ENCODE measurements around the gene MACROD2. TPM values are rescaled to one million over a fixed set of nuclear protein-coding genes. Genes with fewer than 3 reads are reported as not detected.

MACROD2 gene
- total RNA-seq, 1 experiment from 2014 or later = 1.6 TPM

DNA sequence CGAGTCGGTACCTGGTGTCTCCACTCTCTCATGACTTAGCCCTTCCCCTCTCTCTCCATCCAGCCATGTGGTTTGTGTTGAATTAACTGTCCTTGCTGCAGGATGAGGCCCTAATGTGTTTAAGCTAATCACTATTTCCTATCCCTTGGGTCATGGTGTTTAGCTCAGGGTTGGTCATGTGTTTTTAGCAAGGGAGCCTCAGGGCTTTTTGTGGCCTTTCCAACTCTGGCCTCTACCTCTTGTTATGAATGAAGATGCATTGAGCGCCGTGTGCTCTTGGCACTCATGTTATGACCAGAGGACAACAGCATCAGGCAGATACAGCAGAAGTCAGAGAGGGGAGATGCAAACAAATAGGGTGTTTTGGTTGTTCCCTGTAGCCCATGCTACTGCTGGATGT is 1016.3 kb downstream of the MACROD2 start:
- no peaks in the 10 kb centered on the region for H3K79me1 ChIP-seq (ENCODE audit: insufficient read depth, low read depth, low read length, poor library complexity, severe bottlenecking)
- H2BK5ac ChIP-seq (ENCODE audit: insufficient read length, low read length) = no peak overlapping the region
- no peaks in the 10 kb centered on the region for H3K27me3 ChIP-seq (ENCODE audit: insufficient read depth, low read length)
- WGBS (ENCODE audit: extremely low coverage, insufficient read length, low lambda C conversion rate) = no CpG with 5 or more reads among the region's 4 CpGs
- no peak overlapping the region for H3K27ac ChIP-seq (ENCODE audit: insufficient read length, low read depth, low read length)
- no peak overlapping the region for H2BK12ac ChIP-seq (ENCODE audit: insufficient read length, low read depth, low read length)
- H3K4ac ChIP-seq (ENCODE audit: low read depth, low read length) = no peak overlapping the region
- no peak overlapping the region for H3T11ph ChIP-seq (ENCODE audit: low read length)
- H3K4me1 ChIP-seq (ENCODE audit: insufficient read depth, low read length) = no peaks in the 10 kb centered on the region
- Mint-ChIP-seq H3K4me3 (no peak overlapping the region), H3K27ac (no peak overlapping the region), H3K9me3 (peaks cover 0 to 2% of the 10 kb centered on the region in 2 experiments; a peak in 1 of 5 replicates), H3K4me1 (0 out of 4 replicates have a peak, but pooled peaks cover 0 to 3% of the 10 kb centered on the region in 2 experiments), H3K27me3 (ENCODE audit: low read depth) (no peaks in the 10 kb centered on the region), H3K36me3 (ENCODE audit: insufficient read depth in 1 of 3, low read depth in 3 of 3) (peaks cover 0 to 4% (median 0%) of the 10 kb centered on the region in 3 experiments; a peak in 3 of 7 replicates)
- no peak overlapping the region for H2BK15ac ChIP-seq (ENCODE audit: low read depth, low read length)
- H3K18ac ChIP-seq (ENCODE audit: insufficient read length, low read depth, low read length) = no peak overlapping the region
- H3K9ac ChIP-seq (ENCODE audit: extremely low read depth, insufficient read length, low read length) = no peak overlapping the region
- no peak overlapping the region for H3K23ac ChIP-seq (ENCODE audit: insufficient read length, low read depth, low read length)
- H4K8ac ChIP-seq (replicated peaks; ENCODE audit: insufficient read length, low read depth, low read length) = no peak overlapping the region
- H3K14ac ChIP-seq (ENCODE audit: insufficient read depth, low read length) = no peak overlapping the region
- H2AK5ac ChIP-seq (ENCODE audit: insufficient read length, low read length) = no peak overlapping the region
- DNase-seq = no peak
- no peaks in the 10 kb centered on the region for H3K79me2 ChIP-seq (ENCODE audit: insufficient read depth, low read length)
- no peak overlapping the region for H4K91ac ChIP-seq (ENCODE audit: insufficient read length, low read depth, low read length)
- no peaks in the 10 kb centered on the region for H3K9me3 ChIP-seq (ENCODE audit: control insufficient read depth, low read depth, low read length)
- no peak overlapping the region for H2AFZ ChIP-seq (ENCODE audit: low read length)
- TF ChIP-seq, protein P1, sequence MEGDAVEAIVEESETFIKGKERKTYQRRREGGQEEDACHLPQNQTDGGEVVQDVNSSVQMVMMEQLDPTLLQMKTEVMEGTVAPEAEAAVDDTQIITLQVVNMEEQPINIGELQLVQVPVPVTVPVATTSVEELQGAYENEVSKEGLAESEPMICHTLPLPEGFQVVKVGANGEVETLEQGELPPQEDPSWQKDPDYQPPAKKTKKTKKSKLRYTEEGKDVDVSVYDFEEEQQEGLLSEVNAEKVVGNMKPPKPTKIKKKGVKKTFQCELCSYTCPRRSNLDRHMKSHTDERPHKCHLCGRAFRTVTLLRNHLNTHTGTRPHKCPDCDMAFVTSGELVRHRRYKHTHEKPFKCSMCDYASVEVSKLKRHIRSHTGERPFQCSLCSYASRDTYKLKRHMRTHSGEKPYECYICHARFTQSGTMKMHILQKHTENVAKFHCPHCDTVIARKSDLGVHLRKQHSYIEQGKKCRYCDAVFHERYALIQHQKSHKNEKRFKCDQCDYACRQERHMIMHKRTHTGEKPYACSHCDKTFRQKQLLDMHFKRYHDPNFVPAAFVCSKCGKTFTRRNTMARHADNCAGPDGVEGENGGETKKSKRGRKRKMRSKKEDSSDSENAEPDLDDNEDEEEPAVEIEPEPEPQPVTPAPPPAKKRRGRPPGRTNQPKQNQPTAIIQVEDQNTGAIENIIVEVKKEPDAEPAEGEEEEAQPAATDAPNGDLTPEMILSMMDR (conservative IDR thresholded peaks at IDR 0.05) = no peak
- H2BK120ac ChIP-seq (ENCODE audit: low read depth, low read length, poor library complexity, severe bottlenecking) = no peak overlapping the region
- H3K56ac ChIP-seq (ENCODE audit: insufficient read length, low read depth, low read length) = no peak overlapping the region
- H3K23me2 ChIP-seq (ENCODE audit: insufficient read length, low read depth, low read length, poor library complexity, severe bottlenecking) = no peaks in the 10 kb centered on the region
- no peak overlapping the region for H2BK20ac ChIP-seq (ENCODE audit: low read depth, low read length, poor library complexity, severe bottlenecking)
- no peak overlapping the region for H4K5ac ChIP-seq (ENCODE audit: insufficient read length, low read depth, low read length)
- H3K4me2 ChIP-seq (ENCODE audit: insufficient read depth, insufficient read length, low read length) = no peak overlapping the region
- no peaks in the 10 kb centered on the region for H4K20me1 ChIP-seq (ENCODE audit: control insufficient read depth, insufficient read depth, insufficient read length)

Measured in H9 (cell line).